Measurements from ENCODE around the gene NSUN2. TPM values are rescaled to one million over a fixed set of nuclear protein-coding genes. Genes with fewer than 3 reads are reported as not detected.

The NSUN2 gene
- total RNA-seq, 2 donors from 2014 or later: 49.1 to 60.1 TPM

DNA sequence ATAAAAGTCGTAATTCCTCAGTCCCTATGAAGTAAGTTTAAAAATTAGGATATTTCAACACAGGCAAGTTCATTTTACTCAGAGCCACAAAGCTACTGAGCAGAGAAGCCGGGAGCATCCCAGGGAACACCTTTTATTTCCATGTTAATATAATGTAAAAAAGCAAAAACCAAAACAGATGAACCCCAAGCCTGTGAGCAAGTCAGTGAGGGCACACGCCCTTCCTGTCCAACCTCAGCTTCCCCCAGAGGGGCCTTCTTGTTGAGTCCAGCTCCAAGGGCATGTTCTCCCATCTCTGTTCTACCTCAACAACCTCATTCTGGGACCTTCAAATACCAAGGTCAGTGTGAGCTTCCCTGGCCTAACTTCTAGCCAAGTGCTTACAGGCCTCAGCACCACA lies 24.8 kb downstream of the NSUN2 start:
- DNase-seq (no peak), ATAC-seq (no peak)
- Mint-ChIP-seq H3K27ac (no peak overlapping the region), H3K4me1 (peaks cover 5% of the 10 kb centered on the region), H3K36me3 (ENCODE audit: low read depth) (peaks cover 4% of the 10 kb centered on the region), H3K27me3 (no peaks in the 10 kb centered on the region), H3K4me3 (no peak overlapping the region)
- H3K9me3 ChIP-seq (ENCODE audit: control insufficient read depth, low read length, poor library complexity, severe bottlenecking): no peaks in the 10 kb centered on the region

DNA sequence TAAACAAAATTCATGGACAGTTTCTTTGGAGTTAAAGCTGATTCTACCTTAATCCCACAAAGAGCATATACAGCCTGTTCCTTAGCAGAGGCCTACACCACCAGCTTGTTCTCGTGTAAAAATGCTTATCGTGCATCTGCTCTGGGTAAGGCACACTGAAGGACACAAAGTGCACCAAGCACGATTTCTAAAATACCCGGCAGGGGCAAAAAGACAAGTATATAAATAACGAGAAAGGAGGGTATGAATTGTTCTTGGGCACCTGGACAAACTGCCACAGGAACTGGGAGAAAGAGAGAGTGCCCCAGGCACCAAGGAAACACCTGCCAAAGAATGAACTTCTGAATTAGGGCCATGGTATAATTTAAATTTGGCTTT lies 25.3 kb downstream of the NSUN2 start:
- no peak for DNase-seq
- Mint-ChIP-seq H3K4me1 (peaks cover 2% of the 10 kb centered on the region), H3K27ac (no peak overlapping the region), H3K27me3 (no peaks in the 10 kb centered on the region), H3K4me3 (no peak overlapping the region), H3K36me3 (ENCODE audit: low read depth) (peaks cover 6% of the 10 kb centered on the region)
- no peak for ATAC-seq
- H3K9me3 ChIP-seq (ENCODE audit: control insufficient read depth, low read length, poor library complexity, severe bottlenecking): no peaks in the 10 kb centered on the region

DNA sequence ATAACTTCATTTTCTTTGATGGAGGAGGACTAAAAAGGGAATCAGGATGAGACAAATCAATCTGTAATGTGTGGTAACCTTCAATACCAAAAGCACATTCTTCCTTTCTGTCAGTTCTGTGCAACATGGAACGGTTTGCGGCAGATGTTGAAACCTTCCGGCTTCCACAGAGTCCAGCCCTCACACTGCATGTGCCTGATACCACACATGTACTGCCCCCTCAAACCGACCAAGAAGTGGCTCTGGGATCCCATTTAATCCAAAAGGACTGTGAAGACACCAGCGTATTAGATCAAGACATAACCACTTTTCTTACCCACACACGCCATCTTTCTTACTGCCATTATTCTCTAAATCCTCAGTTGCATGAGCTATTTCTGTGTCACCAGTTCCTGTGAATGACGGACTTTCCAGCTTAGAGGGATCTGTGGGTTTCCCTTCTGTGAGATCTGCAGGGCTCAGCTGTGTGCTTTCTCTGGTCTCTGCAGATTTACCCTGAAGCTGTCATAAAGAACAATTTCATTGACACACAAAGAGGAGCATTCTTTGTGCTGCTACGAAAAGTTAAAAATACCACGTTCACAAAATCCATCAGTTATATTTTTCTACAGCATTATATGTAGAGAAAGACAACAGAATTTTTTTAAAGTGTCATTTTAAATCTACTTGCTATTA lies 25.8 kb downstream of the NSUN2 start:
- Mint-ChIP-seq H3K4me3 (no peak overlapping the region), H3K36me3 (ENCODE audit: low read depth) (peaks cover 6% of the 10 kb centered on the region), H3K27me3 (no peaks in the 10 kb centered on the region), H3K27ac (no peak overlapping the region), H3K4me1 (peaks cover 2% of the 10 kb centered on the region)
- DNase-seq: no peak
- ATAC-seq: no peak
- no peaks in the 10 kb centered on the region for H3K9me3 ChIP-seq (ENCODE audit: control insufficient read depth, low read length, poor library complexity, severe bottlenecking)

DNA sequence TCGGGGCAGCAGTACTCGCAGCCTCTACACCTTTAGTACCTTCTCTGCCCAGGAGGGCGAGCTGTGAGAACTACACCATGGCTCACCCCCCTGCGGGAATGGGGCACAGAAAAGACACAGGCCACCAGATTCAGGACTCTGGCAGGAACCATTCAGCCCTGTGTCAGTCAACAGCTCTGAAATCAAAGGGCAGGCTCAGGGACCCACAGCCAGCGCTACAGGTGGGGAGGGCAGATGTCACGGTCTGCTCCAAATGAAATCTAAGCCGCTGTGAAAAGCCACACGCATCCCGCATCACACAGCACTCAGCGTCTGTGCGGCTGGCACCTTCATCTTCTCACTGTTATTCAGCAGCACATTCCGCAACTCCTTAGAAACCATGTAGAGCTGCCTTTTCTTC lies 27.9 kb downstream of the NSUN2 start:
- DNase-seq: no peak
- Mint-ChIP-seq H3K4me3 (peak overlapping the region; percentile 49), H3K27ac (no peak overlapping the region), H3K4me1 (peaks cover 2% of the 10 kb centered on the region), H3K27me3 (no peaks in the 10 kb centered on the region), H3K36me3 (ENCODE audit: low read depth) (peaks cover 4% of the 10 kb centered on the region)
- ATAC-seq: no peak
- no peaks in the 10 kb centered on the region for H3K9me3 ChIP-seq (ENCODE audit: control insufficient read depth, low read length, poor library complexity, severe bottlenecking)

DNA sequence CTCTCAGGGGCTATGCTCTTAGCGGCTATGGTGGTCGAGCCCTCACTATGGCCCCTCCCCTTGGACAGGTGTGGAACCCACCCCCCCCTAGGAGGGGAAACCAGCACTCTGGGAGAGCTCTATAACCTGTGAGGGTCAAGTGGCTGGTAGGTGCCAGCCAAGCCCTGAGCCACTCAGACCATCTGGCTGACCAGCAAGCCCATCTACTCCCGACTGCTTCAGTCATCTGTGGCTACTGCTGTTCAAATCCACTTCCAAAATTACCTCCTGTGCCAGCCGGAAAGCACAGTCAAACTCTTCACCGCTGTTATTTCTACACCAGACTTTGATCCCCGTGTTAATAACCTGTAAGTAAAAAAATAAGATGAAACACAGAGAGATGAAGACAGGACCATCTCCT lies 28.5 kb downstream of the NSUN2 start:
- peaks cover 4% of the 10 kb centered on the region for H3K36me3 Mint-ChIP-seq (ENCODE audit: low read depth)
- H3K9me3 ChIP-seq (ENCODE audit: control insufficient read depth, low read length, poor library complexity, severe bottlenecking): no peaks in the 10 kb centered on the region
- no peak overlapping the region for H3K4me3 Mint-ChIP-seq
- peaks cover 2% of the 10 kb centered on the region for H3K4me1 Mint-ChIP-seq
- H3K27ac Mint-ChIP-seq: no peak overlapping the region
- H3K27me3 Mint-ChIP-seq: no peaks in the 10 kb centered on the region
- ATAC-seq (no peak), DNase-seq (no peak)

DNA sequence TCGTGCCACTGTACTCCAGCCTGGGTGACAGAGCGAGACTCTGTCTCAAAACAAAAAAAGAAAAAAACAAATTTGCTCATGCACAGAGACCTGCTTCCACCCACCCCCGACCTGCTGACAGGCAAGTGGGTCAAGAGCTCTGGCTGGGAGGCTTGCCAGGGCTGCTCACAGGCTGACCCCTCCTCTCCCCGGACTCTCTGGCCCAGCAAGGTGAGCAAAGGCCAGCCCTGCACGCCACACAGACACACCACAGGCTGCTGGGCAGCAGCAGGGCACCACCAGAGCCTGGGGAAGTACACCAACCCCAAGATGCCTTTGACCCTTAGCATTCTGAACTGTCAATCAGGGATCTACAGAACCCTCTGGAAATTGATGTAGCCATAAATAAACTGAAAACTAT lies 29.2 kb downstream of the NSUN2 start:
- Mint-ChIP-seq H3K36me3 (ENCODE audit: low read depth) (peaks cover 7% of the 10 kb centered on the region), H3K27me3 (no peaks in the 10 kb centered on the region), H3K4me3 (no peak overlapping the region)

DNA sequence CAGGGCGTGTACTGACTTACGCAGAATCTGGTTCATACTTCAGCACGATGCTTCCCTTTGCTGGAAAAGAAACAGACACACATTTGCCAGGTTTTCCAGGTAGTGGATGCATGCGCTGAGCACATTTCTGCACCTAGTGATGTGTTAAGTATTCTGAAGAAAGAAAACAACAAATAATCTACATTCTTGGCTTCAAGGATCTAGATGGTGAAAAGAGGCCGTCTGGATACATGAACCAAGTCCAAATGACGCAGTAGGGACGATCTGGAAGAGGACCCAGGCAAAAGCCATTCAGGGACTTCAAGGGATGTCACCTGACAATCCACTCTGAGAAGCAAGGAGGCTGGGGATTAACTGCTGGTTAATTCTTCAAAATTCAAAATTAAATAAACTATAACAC lies 30.4 kb downstream of the NSUN2 start:
- DNase-seq (no peak), ATAC-seq (no peak)
- no peaks in the 10 kb centered on the region for H3K27me3 Mint-ChIP-seq
- no peaks in the 10 kb centered on the region for H3K9me3 ChIP-seq (ENCODE audit: control insufficient read depth, low read length, poor library complexity, severe bottlenecking)
- no peak overlapping the region for H3K4me3 Mint-ChIP-seq
- H3K36me3 Mint-ChIP-seq (ENCODE audit: low read depth): peaks cover 9% of the 10 kb centered on the region
- no peaks in the 10 kb centered on the region for H3K4me1 Mint-ChIP-seq
- H3K27ac Mint-ChIP-seq: no peak overlapping the region

More for the DNA sequence above, 29.2 kb downstream of the NSUN2 start:
- H3K27ac Mint-ChIP-seq: no peak overlapping the region
- no peak for DNase-seq
- peaks cover 2% of the 10 kb centered on the region for H3K4me1 Mint-ChIP-seq
- no peaks in the 10 kb centered on the region for H3K9me3 ChIP-seq (ENCODE audit: control insufficient read depth, low read length, poor library complexity, severe bottlenecking)
- no peak for ATAC-seq

DNA sequence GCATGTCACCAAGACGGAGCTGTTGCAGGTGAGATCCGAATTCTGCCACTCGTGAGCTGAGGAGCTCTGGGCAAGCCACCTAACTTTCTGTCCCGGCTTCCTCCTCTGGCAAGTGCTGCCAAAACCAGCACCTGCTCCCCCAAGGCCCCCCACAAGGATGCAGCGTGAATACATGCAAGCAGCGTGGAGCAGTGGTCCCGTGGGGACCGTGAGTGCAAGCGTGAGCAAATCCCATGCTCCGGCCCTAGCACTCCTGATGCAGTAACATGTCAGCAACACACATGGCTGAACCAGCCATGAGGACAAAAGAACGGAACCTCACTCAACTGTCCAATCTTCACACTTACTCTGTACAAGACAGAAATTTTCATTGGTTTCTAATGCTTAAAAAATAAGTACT lies 31.0 kb downstream of the NSUN2 start:
- H3K4me3 Mint-ChIP-seq: no peak overlapping the region
- H3K27ac Mint-ChIP-seq: peak overlapping the region; percentile 8
- H3K4me1 Mint-ChIP-seq: no peaks in the 10 kb centered on the region

DNA sequence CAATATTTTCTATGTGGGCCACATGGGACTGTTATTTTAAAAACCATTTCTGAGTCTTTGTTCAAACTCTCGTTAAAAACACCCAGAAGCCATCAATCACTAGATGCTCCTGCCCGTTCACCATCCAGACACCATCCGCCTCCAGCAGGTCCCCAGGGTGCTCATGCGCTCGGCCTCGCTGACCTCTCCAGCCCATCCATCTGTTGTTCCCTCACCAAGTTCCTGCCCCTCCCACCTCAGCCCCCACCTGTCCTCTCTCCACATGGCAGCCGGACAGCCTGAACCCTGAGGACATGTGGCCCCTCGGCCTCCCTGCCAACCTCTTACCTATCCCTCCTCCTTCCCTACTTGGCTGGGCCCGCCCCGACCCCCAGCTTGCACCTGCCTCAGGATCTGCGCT lies 31.6 kb downstream of the NSUN2 start:
- peak overlapping the region; percentile 8 for H3K27ac Mint-ChIP-seq
- H3K4me1 Mint-ChIP-seq: no peaks in the 10 kb centered on the region
- H3K27me3 Mint-ChIP-seq: no peaks in the 10 kb centered on the region
- no peaks in the 10 kb centered on the region for H3K9me3 ChIP-seq (ENCODE audit: control insufficient read depth, low read length, poor library complexity, severe bottlenecking)
- peaks cover 9% of the 10 kb centered on the region for H3K36me3 Mint-ChIP-seq (ENCODE audit: low read depth)
- DNase-seq: no peak
- no peak for ATAC-seq
- H3K4me3 Mint-ChIP-seq: no peak overlapping the region

More for the DNA sequence above, 31.0 kb downstream of the NSUN2 start:
- peaks cover 9% of the 10 kb centered on the region for H3K36me3 Mint-ChIP-seq (ENCODE audit: low read depth)
- H3K9me3 ChIP-seq (ENCODE audit: control insufficient read depth, low read length, poor library complexity, severe bottlenecking): no peaks in the 10 kb centered on the region
- DNase-seq: no peak
- H3K27me3 Mint-ChIP-seq: no peaks in the 10 kb centered on the region
- ATAC-seq: no peak

DNA sequence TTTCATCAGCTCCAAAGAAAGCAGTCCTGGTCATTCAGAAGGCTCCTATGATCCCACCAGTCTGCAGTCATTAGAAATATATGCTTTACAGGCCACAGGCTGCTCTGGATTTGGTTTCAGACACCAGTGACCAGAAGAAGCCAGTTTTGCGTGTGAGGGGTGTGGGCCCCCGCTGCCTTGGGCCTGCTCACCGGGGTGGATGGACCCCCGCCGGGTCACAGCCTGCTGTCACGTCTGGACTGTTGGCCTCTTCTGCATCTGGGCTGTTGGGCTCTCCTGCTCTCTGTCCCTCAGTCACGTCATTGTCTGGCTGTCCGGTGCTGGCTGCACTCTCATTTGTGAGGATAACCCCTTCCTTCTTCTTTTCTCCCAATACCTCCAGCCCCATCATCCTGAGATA lies 33.1 kb downstream of the NSUN2 start:
- no peaks in the 10 kb centered on the region for H3K9me3 ChIP-seq (ENCODE audit: control insufficient read depth, low read length, poor library complexity, severe bottlenecking)
- no peaks in the 10 kb centered on the region for H3K4me1 Mint-ChIP-seq
- DNase-seq (no peak), ATAC-seq (no peak)
- no peak overlapping the region for H3K27ac Mint-ChIP-seq
- peaks cover 9% of the 10 kb centered on the region for H3K36me3 Mint-ChIP-seq (ENCODE audit: low read depth)
- no peaks in the 10 kb centered on the region for H3K27me3 Mint-ChIP-seq
- no peak overlapping the region for H3K4me3 Mint-ChIP-seq

DNA sequence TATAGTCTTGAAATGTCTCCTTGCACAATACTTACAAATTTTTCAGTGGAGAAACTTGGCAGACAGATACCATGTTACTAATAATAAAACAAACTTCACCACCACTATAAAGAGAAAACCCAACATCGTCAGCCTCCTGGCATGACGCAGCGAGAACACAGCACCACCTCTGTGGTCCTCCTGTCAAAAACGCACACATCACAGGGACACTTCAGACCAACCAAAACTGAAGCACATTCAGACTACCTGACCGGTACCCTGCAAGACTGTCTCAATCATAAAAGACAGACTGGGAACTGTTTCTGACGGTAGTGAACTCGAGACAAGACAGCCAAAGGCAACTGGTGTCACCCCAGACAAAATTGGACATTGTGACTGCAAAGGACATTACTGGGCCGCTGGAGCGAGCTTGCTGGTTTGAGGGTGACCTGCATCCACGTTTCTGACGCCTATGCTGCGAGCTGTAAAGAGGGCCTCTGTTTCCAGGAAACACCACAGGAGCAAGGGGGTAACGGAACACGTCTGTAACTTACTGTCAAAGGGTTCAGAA lies 34.4 kb downstream of the NSUN2 start:
- Mint-ChIP-seq H3K27me3 (no peaks in the 10 kb centered on the region), H3K4me1 (peaks cover 2% of the 10 kb centered on the region), H3K4me3 (no peak overlapping the region), H3K27ac (no peak overlapping the region), H3K36me3 (ENCODE audit: low read depth) (peaks cover 9% of the 10 kb centered on the region)
- H3K9me3 ChIP-seq (ENCODE audit: control insufficient read depth, low read length, poor library complexity, severe bottlenecking): no peaks in the 10 kb centered on the region
- DNase-seq (no peak), ATAC-seq (no peak)

DNA sequence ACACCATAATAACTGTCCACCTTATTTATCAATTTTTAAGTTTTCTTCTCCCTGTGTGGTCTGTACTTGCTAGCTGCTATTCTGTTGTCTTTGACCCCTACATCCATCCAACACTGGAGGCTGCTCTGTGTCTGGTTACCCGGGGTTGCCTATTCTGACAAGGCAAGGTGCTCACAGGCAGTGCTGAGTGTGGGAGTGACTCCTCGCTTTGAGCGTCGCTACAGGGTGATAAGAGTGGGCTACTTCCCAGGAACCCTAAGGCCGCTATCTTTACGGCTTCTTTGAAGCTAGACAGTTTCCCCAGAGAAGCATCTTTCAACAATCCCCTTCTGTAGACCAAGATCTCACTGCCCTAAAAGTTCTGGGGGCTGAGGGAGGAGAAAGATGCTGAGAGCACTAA lies 35.3 kb downstream of the NSUN2 start:
- DNase-seq: no peak
- no peaks in the 10 kb centered on the region for H3K9me3 ChIP-seq (ENCODE audit: control insufficient read depth, low read length, poor library complexity, severe bottlenecking)
- Mint-ChIP-seq H3K4me1 (peaks cover 2% of the 10 kb centered on the region), H3K27ac (no peak overlapping the region), H3K4me3 (no peak overlapping the region), H3K36me3 (ENCODE audit: low read depth) (peaks cover 7% of the 10 kb centered on the region), H3K27me3 (no peaks in the 10 kb centered on the region)
- ATAC-seq: no peak

DNA sequence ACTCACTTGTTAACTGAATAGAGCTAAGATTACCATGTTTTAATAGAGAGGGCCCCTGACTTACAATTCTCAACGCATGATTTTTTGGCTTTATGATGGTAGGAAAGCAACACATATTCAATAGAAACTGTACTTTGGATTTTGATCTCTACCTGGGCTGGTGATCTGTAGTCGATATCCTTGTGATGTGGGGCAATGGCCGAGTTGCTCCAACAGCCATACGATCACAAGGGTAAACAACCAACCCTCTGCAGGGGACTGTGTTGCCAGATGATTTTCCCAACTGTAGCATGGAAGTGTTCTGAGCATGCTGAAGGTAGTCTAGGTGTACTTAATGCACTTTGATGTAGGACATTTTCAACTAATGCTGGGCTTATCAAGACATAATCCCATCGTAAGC lies 36.5 kb downstream of the NSUN2 start:
- Mint-ChIP-seq H3K4me1 (peaks cover 2% of the 10 kb centered on the region), H3K36me3 (ENCODE audit: low read depth) (peaks cover 7% of the 10 kb centered on the region), H3K27me3 (no peaks in the 10 kb centered on the region), H3K27ac (no peak overlapping the region), H3K4me3 (no peak overlapping the region)
- ATAC-seq (no peak), DNase-seq (no peak)
- no peaks in the 10 kb centered on the region for H3K9me3 ChIP-seq (ENCODE audit: control insufficient read depth, low read length, poor library complexity, severe bottlenecking)

DNA sequence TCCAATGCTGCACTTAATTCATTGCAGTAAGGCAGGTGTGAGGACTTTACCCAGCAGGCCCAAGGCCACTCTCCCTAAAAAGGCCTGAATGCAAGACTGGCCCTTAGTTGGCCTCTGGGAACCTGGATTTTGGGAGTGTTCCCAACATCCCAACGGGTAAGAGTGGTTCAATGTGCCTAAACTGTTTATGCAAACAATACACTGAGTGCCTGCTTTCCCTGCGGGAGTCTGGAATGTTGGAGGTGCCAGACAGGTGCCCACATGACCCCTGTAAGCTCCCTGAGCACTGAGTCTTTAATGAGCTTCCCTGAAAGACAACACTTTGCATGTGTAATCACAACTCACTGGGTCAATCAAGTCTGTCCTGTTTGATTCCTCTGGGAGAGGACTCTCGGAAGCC lies 37.4 kb downstream of the NSUN2 start:
- no peak overlapping the region for H3K4me3 Mint-ChIP-seq
- no peak for DNase-seq
- H3K36me3 Mint-ChIP-seq (ENCODE audit: low read depth): peaks cover 6% of the 10 kb centered on the region

More for the DNA sequence above, 37.4 kb downstream of the NSUN2 start:
- H3K4me1 Mint-ChIP-seq: peaks cover 2% of the 10 kb centered on the region
- no peak for ATAC-seq
- H3K27me3 Mint-ChIP-seq: no peaks in the 10 kb centered on the region
- no peak overlapping the region for H3K27ac Mint-ChIP-seq
- no peaks in the 10 kb centered on the region for H3K9me3 ChIP-seq (ENCODE audit: control insufficient read depth, low read length, poor library complexity, severe bottlenecking)
